NCI-H82 treated with DMSO at 0.1 percent for 48 hours (cell line): ENCODE results near the gene PCDHGB1.
"Not testable (repeated sequence)": the region's sequence is repeated elsewhere in the genome, so short reads cannot be mapped to it uniquely, and the experiment has no call there.

Experiments used
- DNase-seq: peaks from one replicate; lab custom pipeline; 2025; ENCODE audit not compliant: unreplicated experiment; lab: John Stamatoyannopoulos, UW

PCDHGB1 gene

GRCh38 chr5:141345327-141345726 is 4.6 kb upstream of the PCDHGB1 start:
- DNase-seq = no peak

- DNase-seq = not testable (repeated sequence)
These were observed 3.9 kb upstream of the PCDHGB1 start for GRCh38 chr5:141346017-141346416.

GRCh38 chr5:141351591-141351990 is 1.7 kb downstream of the PCDHGB1 start:
- DNase-seq = no peak

GRCh38 chr5:141354900-141355469 is 5.1 kb downstream of the PCDHGB1 start, which contains the start of gene PCDHGA4:
TSS of gene PCDHGA4 (plus strand) at chr5:141355021. CDS start at chr5:141355108, 87 bp downstream.
- DNase-seq = no peak

GRCh38 chr5:141355641-141356040 is 5.7 kb downstream of the PCDHGB1 start:
- no peak for DNase-seq

GRCh38 chr5:141356133-141356532 is 6.2 kb downstream of the PCDHGB1 start:
- no peak for DNase-seq

GRCh38 chr5:141356950-141357349 is 7.1 kb downstream of the PCDHGB1 start:
- DNase-seq = no peak

GRCh38 chr5:141359790-141360426 is 10.0 kb downstream of the PCDHGB1 start, which contains the start of gene PCDHGB2:
TSS of gene PCDHGB2 (plus strand) at chr5:141359994. CDS start at chr5:141360136, 142 bp downstream.
- DNase-seq = no peak

GRCh38 chr5:141360685-141361084 is 10.8 kb downstream of the PCDHGB1 start:
- DNase-seq = no peak

GRCh38 chr5:141362719-141363118 is 12.8 kb downstream of the PCDHGB1 start:
- no peak for DNase-seq

GRCh38 chr5:141363952-141364660 is 14.2 kb downstream of the PCDHGB1 start, which contains the start of gene PCDHGA5:
TSS of gene PCDHGA5 (plus strand) at chr5:141364162. CDS start at chr5:141364331, 169 bp downstream.
- no peak for DNase-seq

- DNase-seq = no peak
These were observed 16.4 kb downstream of the PCDHGB1 start for GRCh38 chr5:141366016-141366896.

- DNase-seq = no peak
These were observed 20.3 kb downstream of the PCDHGB1 start, which contains the start of gene PCDHGB3 for GRCh38 chr5:141369994-141370848. TSS of gene PCDHGB3 (plus strand) at chr5:141370242. CDS start at chr5:141370395, 153 bp downstream.

- DNase-seq = no peak
These were observed 21.9 kb downstream of the PCDHGB1 start for GRCh38 chr5:141371572-141372475.

- DNase-seq = no peak
These were observed 23.9 kb downstream of the PCDHGB1 start, which contains the start of gene PCDHGA6 for GRCh38 chr5:141373673-141374317. TSS of gene PCDHGA6 (plus strand) at chr5:141373891. CDS start at chr5:141374084, 193 bp downstream.

- DNase-seq = no peak
These were observed 24.7 kb downstream of the PCDHGB1 start for GRCh38 chr5:141374627-141375026.

- not testable (repeated sequence) for DNase-seq
These were observed 25.7 kb downstream of the PCDHGB1 start for GRCh38 chr5:141375444-141376155.
